Neural cell (in vitro differentiated cells): ENCODE results near the gene GAS1. TPM values are rescaled to one million over a fixed set of nuclear protein-coding genes. Genes with fewer than 3 reads are reported as not detected.

Experiments
- H2AFZ ChIP-seq: fragments of 200-600, 300-800 bp; sonication (generic), shearing (Covaris generic); 2 replicates; pipeline ENCODE4 v1.6.0; 2014; ENCODE audit warnings: low read depth, mild to moderate bottlenecking, antibody characterized with exemption, low read length, moderate library complexity
- H3F3A ChIP-seq: fragments of 200-600 bp; shearing (Covaris generic); 2 replicates; pipeline ENCODE4 v1.6.1; 2016; ENCODE audit warnings: mild to moderate bottlenecking, moderate library complexity, mixed read lengths, antibody characterized with exemption, low read length; ENCODE audit not compliant: insufficient read depth, poor library complexity, severe bottlenecking
- H3K27ac ChIP-seq: fragments of 200-600, 300-800 bp; sonication (generic), shearing (Covaris generic); 2 replicates; pipeline ENCODE4 v1.5.1; 2014; ENCODE audit warnings: mild to moderate bottlenecking, low read length, moderate library complexity
- H3K27me3 ChIP-seq: fragments of 300-800, 200-600 bp; sonication (generic), shearing (Covaris generic); 2 replicates; pipeline ENCODE4 v1.6.0; 2014; ENCODE audit warnings: mild to moderate bottlenecking, low read depth, low read length, moderate library complexity; ENCODE audit not compliant: insufficient read depth
- H3K36me3 ChIP-seq: fragments of 300-800, 200-600 bp; sonication (generic), shearing (Covaris generic); 2 replicates; pipeline ENCODE4 v1.5.1; 2014; ENCODE audit warnings: mild to moderate bottlenecking, antibody characterized with exemption, low read length, moderate library complexity; ENCODE audit not compliant: insufficient read depth
- H3K4me2 ChIP-seq: fragments of 300-800, 200-600 bp; sonication (generic), shearing (Covaris generic); 2 replicates; pipeline ENCODE4 v1.6.0; 2014; ENCODE audit warnings: mild to moderate bottlenecking, low read length
- H3K4me3 ChIP-seq: fragments of 300-800, 200-600 bp; sonication (generic), shearing (Covaris generic); 2 replicates; pipeline ENCODE4 v1.5.1; 2014; ENCODE audit warnings: mild to moderate bottlenecking, low read length, moderate library complexity
- H3K79me2 ChIP-seq: fragments of 200-600 bp; shearing (Covaris generic); replicated peaks from 2 replicates; pipeline ENCODE4 v1.6.0; 2014; ENCODE audit warnings: mild to moderate bottlenecking, low read length, moderate library complexity; ENCODE audit not compliant: insufficient read depth
- H3K9ac ChIP-seq: fragments of 300-800, 200-600 bp; sonication (generic), shearing (Covaris generic); 2 replicates; pipeline ENCODE4 v1.6.1; 2016; ENCODE audit warnings: mild to moderate bottlenecking, low read length, mixed read lengths
- H3K9me2 ChIP-seq: fragments of 200-600 bp; shearing (Covaris generic); 2 replicates; pipeline ENCODE4 v1.6.1; 2016; ENCODE audit warnings: mild to moderate bottlenecking, low read length, mixed read lengths; ENCODE audit not compliant: insufficient read depth
- H3K9me3 ChIP-seq: fragments of 200-600, 300-800 bp; sonication (generic), shearing (Covaris generic); 2 replicates; pipeline ENCODE4 v1.6.1; 2016; ENCODE audit warnings: mild to moderate bottlenecking, mixed run types, low read length, moderate library complexity, mixed read lengths
- H4K20me1 ChIP-seq: fragments of 200-600 bp; shearing (Covaris generic); 2 replicates; pipeline ENCODE4 v1.6.1; 2016; ENCODE audit warnings: mild to moderate bottlenecking, mixed run types; ENCODE audit not compliant: insufficient read depth
- CTCF ChIP-seq: fragments of 450-650 bp; IDR thresholded peaks from 2 replicates; pipeline ENCODE4 v1.5.1; 2014; ENCODE audit warnings: antibody characterized with exemption, mild to moderate bottlenecking, moderate library complexity; ENCODE audit not compliant: poor library complexity, severe bottlenecking
- EP300 ChIP-seq: fragments of 450-650 bp; conservative IDR thresholded peaks from 2 replicates; pipeline ENCODE4 v1.6.1; 2014; ENCODE audit warnings: antibody characterized with exemption, mild to moderate bottlenecking, moderate library complexity; ENCODE audit not compliant: poor library complexity, severe bottlenecking
- POLR2AphosphoS5 ChIP-seq: IDR thresholded peaks from 2 replicates; pipeline ENCODE4 v1.6.1; 2012
- RAD21 ChIP-seq: fragments of 450-650 bp; conservative IDR thresholded peaks from 2 replicates; pipeline ENCODE4 v1.6.1; 2014; ENCODE audit warnings: antibody characterized with exemption, mild to moderate bottlenecking, moderate library complexity
- REST ChIP-seq: IDR thresholded peaks from 2 replicates; pipeline ENCODE4 v1.6.1; 2012; ENCODE audit warnings: borderline replicate concordance
- SMC3 ChIP-seq: fragments of 450-650 bp; conservative IDR thresholded peaks from 2 replicates; pipeline ENCODE4 v1.6.1; 2014; ENCODE audit warnings: antibody characterized with exemption, mild to moderate bottlenecking, moderate library complexity; ENCODE audit not compliant: poor library complexity
- TAF1 ChIP-seq: IDR thresholded peaks from 2 replicates; pipeline ENCODE4 v1.6.1; 2012; ENCODE audit warnings: low read depth
- polyA plus RNA-seq: library from polyadenylated mRNA; depleted of rRNA; stranded (reverse); fragments of >200 nt; gene quantifications from 2 replicates; pipeline ENCODE4 v1.2.3, GENCODE V29; 2014

Gene GAS1
- polyA plus RNA-seq, 1 donor from 2014 or later: 1.4 TPM

GRCh38 chr9:86944796-86945727 lies 2.2 kb downstream of the GAS1 start:
- peak overlapping the region; percentile 71 for H3K4me2 ChIP-seq
- no peaks in the 10 kb centered on the region for H3K9me2 ChIP-seq
- no peak for TF ChIP-seq TAF1
- H3K4me3 ChIP-seq: peak overlapping the region; percentile 92
- no peaks in the 10 kb centered on the region for H3K27me3 ChIP-seq
- no peaks in the 10 kb centered on the region for H3F3A ChIP-seq
- no peaks in the 10 kb centered on the region for H3K36me3 ChIP-seq
- H3K79me2 ChIP-seq: peaks cover 18% of the 10 kb centered on the region
- H3K27ac ChIP-seq: no peak overlapping the region
- H3K9me3 ChIP-seq: no peaks in the 10 kb centered on the region
- peak overlapping the region; percentile 79 for H3K9ac ChIP-seq
- H4K20me1 ChIP-seq: no peaks in the 10 kb centered on the region
- no peak overlapping the region for H2AFZ ChIP-seq

- Histone ChIP-seq H4K20me1 (no peaks in the 10 kb centered on the region), H3K4me3 (no peak overlapping the region), H2AFZ (no peak overlapping the region), H3F3A (no peaks in the 10 kb centered on the region), H3K79me2 (peaks cover 18% of the 10 kb centered on the region), H3K9ac (no peak overlapping the region), H3K9me2 (no peaks in the 10 kb centered on the region), H3K9me3 (no peaks in the 10 kb centered on the region), H3K27me3 (no peaks in the 10 kb centered on the region), H3K27ac (no peak overlapping the region), H3K36me3 (no peaks in the 10 kb centered on the region), H3K4me2 (no peak overlapping the region)
- TF ChIP-seq TAF1 (no peak), SMC3 (no peak), RAD21 (no peak), EP300 (no peak), REST (no peak), POLR2AphosphoS5 (no peak), CTCF (no peak)
Measured at GRCh38 chr9:86943201-86944113, 3.8 kb downstream of the GAS1 start.
